GM12892 (cell line): ENCODE data around the gene DNMT1.

Experiments
- POLR2A ChIP-seq: IDR thresholded peaks from 2 replicates; pipeline ENCODE4 v1.6.1; 2011; ENCODE audit warnings: low read depth, low read length, control low read depth
- TAF1 ChIP-seq: IDR thresholded peaks from 2 replicates; pipeline ENCODE4 v1.6.1; 2011; ENCODE audit warnings: low read depth, mild to moderate bottlenecking, control low read depth, low read length, borderline replicate concordance

- no peak for TF ChIP-seq POLR2A
- TF ChIP-seq TAF1 = no peak
Measured at GRCh38 chr19:10151521-10151920, 43.2 kb downstream of the DNMT1 start.
